B cell (primary cell): ENCODE results near the gene DEFB129. TPM values are rescaled to one million over a fixed set of nuclear protein-coding genes. Genes with fewer than 3 reads are reported as not detected.

Experiments used
- ATAC-seq: fragments of 200-7000 bp; cut with Tn5 transposase; one replicate; pipeline ENCODE4 v1.10.0; 2021; ENCODE audit warnings: low read depth, mild to moderate bottlenecking, moderate number of reproducible peaks, moderate library complexity
- CTCF ChIA-PET: fragments of 350-600 bp; sonication (Branson Sonifier 250); formaldehyde crosslinking; loops from one replicate; lab custom pipeline; 2021; ENCODE audit warnings: antibody characterized with exemption, inconsistent platforms; lab: Charles Lee
- POLR2A ChIA-PET: fragments of 350-600 bp; sonication (Branson Sonifier 250); formaldehyde crosslinking; loops from one replicate; lab custom pipeline; 2021; ENCODE audit warnings: antibody characterized with exemption; lab: Charles Lee
- DNase-seq: peaks from one replicate; pipeline ENCODE4 v3.0.0; 2013
- H2AFZ ChIP-seq: 2 replicates; pipeline ENCODE4 v1.6.1; 2012; ENCODE audit warnings: mild to moderate bottlenecking, low read depth, low read length; ENCODE audit not compliant: insufficient read depth, poor library complexity, severe bottlenecking
- H3K27ac ChIP-seq, 2 donors: 1 replicate in 1 of 2; 2 replicates in 1 of 2; pipeline ENCODE4 v1.5.1; 2012 to 2013; ENCODE audit warnings: low read length in 2 of 2, mild to moderate bottlenecking in 2 of 2, moderate library complexity in 1 of 2
- H3K27me3 ChIP-seq, 4 experiments: fragments of 200-600 bp in 1 of 4; sonication (generic) in 1 of 4; replicated peaks in 1 of 4; 1 replicate in 2 of 4; 2 replicates in 2 of 4; pipeline versions ENCODE4 v1.6.1 to v1.7.0; 2013 to 2016; ENCODE audit warnings: low read length in 3 of 4, mild to moderate bottlenecking in 2 of 4, mixed read lengths in 1 of 4, moderate library complexity in 1 of 4; ENCODE audit not compliant: insufficient read depth in 4 of 4, control insufficient read depth in 3 of 4; ENCODE audit errors: control extremely low read depth in 1 of 4
- H3K36me3 ChIP-seq, 2 experiments: replicated peaks in 1 of 2; 1 replicate in 1 of 2; 2 replicates in 1 of 2; pipeline versions ENCODE4 v1.6.1 to v1.7.1; 2013; ENCODE audit warnings: low read length in 1 of 2; ENCODE audit not compliant: insufficient read depth in 2 of 2, control insufficient read depth in 1 of 2; ENCODE audit errors: control extremely low read depth in 1 of 2, extremely low read depth in 1 of 2
- H3K4me1 ChIP-seq, 2 donors: fragments of 200-600 bp in 1 of 2; sonication (generic) in 1 of 2; 1 replicate in 1 of 2; 2 replicates in 1 of 2; pipeline versions ENCODE4 v1.5.1 to v1.6.1; 2013 to 2017; ENCODE audit warnings: low read length in 2 of 2; ENCODE audit not compliant: control insufficient read depth in 2 of 2, insufficient read depth in 2 of 2
- H3K4me2 ChIP-seq: replicated peaks from 2 replicates; pipeline ENCODE3; 2012; ENCODE audit warnings: mild to moderate bottlenecking, low read depth, low read length; ENCODE audit not compliant: poor library complexity, severe bottlenecking
- H3K4me3 ChIP-seq, 5 experiments: fragments of 200-600 bp in 1 of 5; sonication (generic) in 1 of 5; 1 replicate in 3 of 5; 2 replicates in 2 of 5; pipeline versions ENCODE4 v1.5.1 to v1.7.0; 2011 to 2016; ENCODE audit warnings: low read length in 4 of 5, mild to moderate bottlenecking in 4 of 5, low read depth in 2 of 5, control low read depth in 1 of 5, moderate library complexity in 1 of 5; ENCODE audit not compliant: insufficient read depth in 1 of 5; ENCODE audit errors: control extremely low read depth in 1 of 5, extremely low read depth in 1 of 5
- H3K79me2 ChIP-seq: fragments of 200-600 bp; sonication (generic); one replicate; pipeline ENCODE4 v1.6.0; 2016; ENCODE audit warnings: low read length; ENCODE audit not compliant: control insufficient read depth, insufficient read depth
- H3K9ac ChIP-seq: fragments of 200-600 bp; sonication (generic); 2 replicates; pipeline ENCODE4 v1.6.1; 2017; ENCODE audit warnings: mild to moderate bottlenecking, low read length, moderate library complexity
- H3K9me3 ChIP-seq, 3 donors: one replicate each; pipeline versions ENCODE4 v1.6.1 to v1.7.1; 2013; ENCODE audit warnings: low read length in 2 of 3; ENCODE audit not compliant: control insufficient read depth in 2 of 3, insufficient read depth in 1 of 3; ENCODE audit errors: control extremely low read depth in 1 of 3
- H4K20me1 ChIP-seq: 2 replicates; pipeline ENCODE4 v1.6.0; 2012; ENCODE audit warnings: mild to moderate bottlenecking, low read length; ENCODE audit not compliant: insufficient read depth, control insufficient read depth, poor library complexity, severe bottlenecking
- H3K27ac Mint-ChIP-seq: one replicate; pipeline ENCODE4 v1.8.0; 2021; ENCODE audit warnings: mixed read lengths
- H3K27me3 Mint-ChIP-seq: one replicate; pipeline ENCODE4 v1.8.0; 2021; ENCODE audit warnings: mixed read lengths
- H3K4me1 Mint-ChIP-seq: one replicate; pipeline ENCODE4 v1.8.0; 2021; ENCODE audit warnings: mixed read lengths
- H3K4me3 Mint-ChIP-seq: one replicate; pipeline ENCODE4 v1.8.0; 2021; ENCODE audit warnings: mixed read lengths
- H3K9me3 Mint-ChIP-seq: one replicate; pipeline ENCODE4 v1.8.0; 2022; ENCODE audit warnings: mixed read lengths; ENCODE audit not compliant: insufficient read depth
- CTCF ChIP-seq: fragments of 200-600 bp; IDR thresholded peaks from one replicate; pipeline ENCODE4 v1.8.0; 2022; ENCODE audit warnings: antibody characterized with exemption, mild to moderate bottlenecking
- EZH2 ChIP-seq: IDR thresholded peaks from 2 replicates; pipeline ENCODE4 v1.6.1; 2012; ENCODE audit warnings: borderline replicate concordance, low read depth, mild to moderate bottlenecking, moderate library complexity, low read length; ENCODE audit not compliant: insufficient read depth, poor library complexity, severe bottlenecking
- WGBS: methylation state at CpG from one replicate; pipeline ENCODE4 v1.1.5; 2013; ENCODE audit warnings: missing lambda C conversion rate; ENCODE audit not compliant: insufficient coverage; 5-methylcytosine and 5-hydroxymethylcytosine counted together
- intact Hi-C: fragments of 100-400 bp; cut with micrococcal nuclease; formaldehyde crosslinking; loops from one replicate; pipeline ENCODE4 v1.10.0; 2022
- polyA plus RNA-seq: library from polyadenylated mRNA; depleted of rRNA; stranded (reverse); fragments of >200 nt; gene quantifications from 2 replicates; pipeline ENCODE4 v1.2.3, GENCODE V29; 2012
- total RNA-seq, 2 donors: library from RNA; stranded (reverse); fragments of 120-200 nt in 1 of 2; gene quantifications; 1 replicate in 1 of 2; 2 replicates in 1 of 2; pipeline versions ENCODE4 v1.2.3 to v1.2.4, GENCODE V29; 2013 to 2022

Gene DEFB129
- total and polyA plus RNA-seq, 2 donors (not counting 1 experiment from before 2014, with no cell fraction given) = not detected

GRCh38 chr20:257419-257818 lies 30.4 kb downstream of the DEFB129 start, which contains the start of gene DEFB132:
Gene DEFB132, plus strand, starts transcription at chr20:257724. Its CDS starts 55 bp downstream, at chr20:257779.
- Mint-ChIP-seq H3K9me3 (no peaks in the 10 kb centered on the region), H3K4me1 (no peaks in the 10 kb centered on the region), H3K4me3 (no peak within 1 kb of the TSS), H3K27ac (no peak within 1 kb of the TSS), H3K27me3 (peaks cover 15% of the 10 kb centered on the region)
- no peak for TF ChIP-seq CTCF
- WGBS = 94% methylated on average over 5 of the region's 7 CpGs
- no peak within 1 kb of the TSS for H3K4me3 ChIP-seq
- CTCF ChIA-PET = interaction anchor here (2.5 to 4.2 kb wide), 2 partner anchors 10 to 73 kb away, joined by 13 to 17 read pairs; no protein-coding TSS in a partner anchor
- ATAC-seq (no peak), DNase-seq (no peak)
- no peaks in the 10 kb centered on the region for H3K4me1 ChIP-seq
- no peak within 1 kb of the TSS for H3K27ac ChIP-seq
- no peak within 1 kb of the TSS for H2AFZ ChIP-seq
- intact Hi-C loops = no loop called here
- no peaks in the 10 kb centered on the region for H3K79me2 ChIP-seq
- no peaks in the 10 kb centered on the region for H3K9me3 ChIP-seq
- no peaks in the 10 kb centered on the region for H3K36me3 ChIP-seq
- H3K4me2 ChIP-seq = no peak within 1 kb of the TSS
- POLR2A ChIA-PET = no interaction called here
- no peak within 1 kb of the TSS for H3K9ac ChIP-seq
- no peaks in the 10 kb centered on the region for H4K20me1 ChIP-seq
- H3K27me3 ChIP-seq = peaks cover 0 to 3% (median 1%) of the 10 kb centered on the region in 4 experiments

GRCh38 chr20:258269-258858 lies 31.3 kb downstream of the DEFB129 start:
- H3K4me1 ChIP-seq = no peaks in the 10 kb centered on the region
- no peak overlapping the region for H3K27ac Mint-ChIP-seq
- ChIA-PET POLR2A (no interaction called here), CTCF (interaction anchor here (1.0 to 4.2 kb wide), 4 partner anchors 9 to 75 kb away, joined by 3 to 17 read pairs (median 8); no protein-coding TSS in a partner anchor)
- H4K20me1 ChIP-seq = no peaks in the 10 kb centered on the region
- H3K27me3 ChIP-seq = peaks cover 0 to 5% (median 1%) of the 10 kb centered on the region in 4 experiments
- no peak for DNase-seq
- H3K36me3 ChIP-seq = no peaks in the 10 kb centered on the region
- no peak overlapping the region for H2AFZ ChIP-seq
- no peaks in the 10 kb centered on the region for H3K4me1 Mint-ChIP-seq
- peaks cover 24% of the 10 kb centered on the region for H3K27me3 Mint-ChIP-seq
- intact Hi-C loops = loop anchor here (2.0 kb wide), 1 partner anchor 72 kb away; no protein-coding TSS in a partner anchor
- no peak overlapping the region for H3K27ac ChIP-seq
- TF ChIP-seq CTCF (no peak), EZH2 (no peak)
- H3K9me3 Mint-ChIP-seq = no peaks in the 10 kb centered on the region
- no peak overlapping the region for H3K4me3 Mint-ChIP-seq
- H3K79me2 ChIP-seq = no peaks in the 10 kb centered on the region
- WGBS = 81% methylated on average over 2 of the region's 4 CpGs
- H3K4me3 ChIP-seq = no peak overlapping the region
- no peak overlapping the region for H3K9ac ChIP-seq
- no peaks in the 10 kb centered on the region for H3K9me3 ChIP-seq
- ATAC-seq = no peak
- no peak overlapping the region for H3K4me2 ChIP-seq
